ENCODE data around the gene RBM48. TPM values are rescaled to one million over a fixed set of nuclear protein-coding genes. Genes with fewer than 3 reads are reported as not detected.
A peak's percentile ranks its signal among the peaks of the same experiment; 100 is the strongest.

Gene RBM48
- total and polyA plus RNA-seq, 9 of the 15 experiments (the other 6 are each of a cell fraction or from before 2014, with no cell fraction given), result 9.9 to 35.1 (median 16.3) TPM

GRCh38 chr7:92527300-92528187 is 1.1 kb upstream of the RBM48 start (continued):
- TF ChIP-seq SAFB2 (IDR thresholded peaks at IDR 0.05; ENCODE audit: borderline replicate concordance, low read depth, low read length, severe bottlenecking) (no peak), CXXC5 (CRISPR knock-in tag; IDR thresholded peaks at IDR 0.05) (peak; percentile 65), TFAP4 (CRISPR knock-in tag; IDR thresholded peaks at IDR 0.05; ENCODE audit: borderline replicate concordance) (peak; percentile 73)

GRCh38 chr7:92528958-92529264 is 316 bp downstream of the RBM48 start:
- Histone ChIP-seq H3K79me2 (ENCODE audit: control insufficient read depth, insufficient read depth, low read length) (peaks cover 30% of the 10 kb centered on the region), H3K4me3 (peak overlapping the region; percentile 84), H3K4me2 (ENCODE audit: insufficient read depth, low read length) (peak overlapping the region; percentile 100), H3K9me3 (replicated peaks; ENCODE audit: control insufficient read depth, insufficient read depth, low read depth, low read length) (no peaks in the 10 kb centered on the region), H3K4me1 (replicated peaks in 1 of 2; ENCODE audit: control insufficient read depth in 2 of 2, insufficient read depth in 2 of 2, low read length in 2 of 2) (peaks cover 7 to 10% of the 10 kb centered on the region in 2 experiments; a peak in 3 of 5 replicates), H4K20me1 (replicated peaks; ENCODE audit: control insufficient read depth, insufficient read depth, low read length) (no peaks in the 10 kb centered on the region), H3K36me3 (ENCODE audit: control insufficient read depth, insufficient read depth, low read length) (peaks cover 42% of the 10 kb centered on the region), H3K9me1 (ENCODE audit: control insufficient read depth, insufficient read depth, low read length) (no peaks in the 10 kb centered on the region), H3K27ac (ENCODE audit: extremely low read depth, low read depth, low read length) (peak overlapping the region; percentile 98), H3K27me3 (ENCODE audit: control insufficient read depth in 2 of 2, insufficient read depth in 2 of 2, low read length in 2 of 2) (no peaks in the 10 kb centered on the region), H2AFZ (ENCODE audit: low read depth, low read length) (peak overlapping the region; percentile 99), H3K9ac (ENCODE audit: insufficient read depth in 1 of 2, low read depth in 2 of 2, low read length in 2 of 2) (peak overlapping the region; percentile 92 to 99)
- TSS peak; percentile 76 for BruUV-seq (replicated peaks)
- in situ Hi-C loops (cut with MboI), result no loop called here
- WGBS (ENCODE audit: insufficient coverage, low coverage, missing lambda C conversion rate), result under 1% methylated on average over 13 of the region's 13 CpGs
- CTCF ChIA-PET (ENCODE audit: low intra/inter-chr PET ratio), result interaction anchor here (0.5 to 0.8 kb wide), 2 partner anchors 62 to 112 kb away, joined by 3 to 6 read pairs; no protein-coding TSS in a partner anchor
- no peak for FAIRE-seq
- no peak; the same call in 2 of the 3 replicates for ATAC-seq
- no peak for DNase-seq (ENCODE audit: extremely low read depth in 1 of 4, low spot score in 3 of 4)
- POLR2A ChIA-PET, result interaction anchor here (0.5 to 2.0 kb wide), 18 partner anchors 9 to 703 kb away, joined by 3 to 11 read pairs (median 4); partner anchors contain the start of genes CYP51A1, FAM133B and VPS50
- intact Hi-C loops (cut with micrococcal nuclease), result loop anchor here (2.0 to 10.0 kb wide), 3 partner anchors 62 to 526 kb away; partner anchors contain the start of genes CDK6 and FAM133B
- TF ChIP-seq SIN3A (IDR thresholded peaks at IDR 0.05; ENCODE audit: borderline replicate concordance in 2 of 2, control insufficient read depth in 1 of 2, low read depth in 2 of 2, low read length in 2 of 2), result 0 out of 4 replicates have a peak, but pooled peaks of 1 of the 2 experiments have one; percentile 14
- TF ChIP-seq IFI16 (CRISPR knock-in tag; IDR thresholded peaks at IDR 0.05), result no peak
- no peak for TF ChIP-seq ATF1 (CRISPR knock-in tag; IDR thresholded peaks at IDR 0.05)
- TF ChIP-seq ATF1 (tag; IDR thresholded peaks at IDR 0.05), result peak; percentile 77
- TF ChIP-seq KLF16 (IDR thresholded peaks at IDR 0.05), result no peak
- TF ChIP-seq TCFL5 (CRISPR knock-in tag; conservative IDR thresholded peaks at IDR 0.05), result no peak
- TF ChIP-seq, protein P1, sequence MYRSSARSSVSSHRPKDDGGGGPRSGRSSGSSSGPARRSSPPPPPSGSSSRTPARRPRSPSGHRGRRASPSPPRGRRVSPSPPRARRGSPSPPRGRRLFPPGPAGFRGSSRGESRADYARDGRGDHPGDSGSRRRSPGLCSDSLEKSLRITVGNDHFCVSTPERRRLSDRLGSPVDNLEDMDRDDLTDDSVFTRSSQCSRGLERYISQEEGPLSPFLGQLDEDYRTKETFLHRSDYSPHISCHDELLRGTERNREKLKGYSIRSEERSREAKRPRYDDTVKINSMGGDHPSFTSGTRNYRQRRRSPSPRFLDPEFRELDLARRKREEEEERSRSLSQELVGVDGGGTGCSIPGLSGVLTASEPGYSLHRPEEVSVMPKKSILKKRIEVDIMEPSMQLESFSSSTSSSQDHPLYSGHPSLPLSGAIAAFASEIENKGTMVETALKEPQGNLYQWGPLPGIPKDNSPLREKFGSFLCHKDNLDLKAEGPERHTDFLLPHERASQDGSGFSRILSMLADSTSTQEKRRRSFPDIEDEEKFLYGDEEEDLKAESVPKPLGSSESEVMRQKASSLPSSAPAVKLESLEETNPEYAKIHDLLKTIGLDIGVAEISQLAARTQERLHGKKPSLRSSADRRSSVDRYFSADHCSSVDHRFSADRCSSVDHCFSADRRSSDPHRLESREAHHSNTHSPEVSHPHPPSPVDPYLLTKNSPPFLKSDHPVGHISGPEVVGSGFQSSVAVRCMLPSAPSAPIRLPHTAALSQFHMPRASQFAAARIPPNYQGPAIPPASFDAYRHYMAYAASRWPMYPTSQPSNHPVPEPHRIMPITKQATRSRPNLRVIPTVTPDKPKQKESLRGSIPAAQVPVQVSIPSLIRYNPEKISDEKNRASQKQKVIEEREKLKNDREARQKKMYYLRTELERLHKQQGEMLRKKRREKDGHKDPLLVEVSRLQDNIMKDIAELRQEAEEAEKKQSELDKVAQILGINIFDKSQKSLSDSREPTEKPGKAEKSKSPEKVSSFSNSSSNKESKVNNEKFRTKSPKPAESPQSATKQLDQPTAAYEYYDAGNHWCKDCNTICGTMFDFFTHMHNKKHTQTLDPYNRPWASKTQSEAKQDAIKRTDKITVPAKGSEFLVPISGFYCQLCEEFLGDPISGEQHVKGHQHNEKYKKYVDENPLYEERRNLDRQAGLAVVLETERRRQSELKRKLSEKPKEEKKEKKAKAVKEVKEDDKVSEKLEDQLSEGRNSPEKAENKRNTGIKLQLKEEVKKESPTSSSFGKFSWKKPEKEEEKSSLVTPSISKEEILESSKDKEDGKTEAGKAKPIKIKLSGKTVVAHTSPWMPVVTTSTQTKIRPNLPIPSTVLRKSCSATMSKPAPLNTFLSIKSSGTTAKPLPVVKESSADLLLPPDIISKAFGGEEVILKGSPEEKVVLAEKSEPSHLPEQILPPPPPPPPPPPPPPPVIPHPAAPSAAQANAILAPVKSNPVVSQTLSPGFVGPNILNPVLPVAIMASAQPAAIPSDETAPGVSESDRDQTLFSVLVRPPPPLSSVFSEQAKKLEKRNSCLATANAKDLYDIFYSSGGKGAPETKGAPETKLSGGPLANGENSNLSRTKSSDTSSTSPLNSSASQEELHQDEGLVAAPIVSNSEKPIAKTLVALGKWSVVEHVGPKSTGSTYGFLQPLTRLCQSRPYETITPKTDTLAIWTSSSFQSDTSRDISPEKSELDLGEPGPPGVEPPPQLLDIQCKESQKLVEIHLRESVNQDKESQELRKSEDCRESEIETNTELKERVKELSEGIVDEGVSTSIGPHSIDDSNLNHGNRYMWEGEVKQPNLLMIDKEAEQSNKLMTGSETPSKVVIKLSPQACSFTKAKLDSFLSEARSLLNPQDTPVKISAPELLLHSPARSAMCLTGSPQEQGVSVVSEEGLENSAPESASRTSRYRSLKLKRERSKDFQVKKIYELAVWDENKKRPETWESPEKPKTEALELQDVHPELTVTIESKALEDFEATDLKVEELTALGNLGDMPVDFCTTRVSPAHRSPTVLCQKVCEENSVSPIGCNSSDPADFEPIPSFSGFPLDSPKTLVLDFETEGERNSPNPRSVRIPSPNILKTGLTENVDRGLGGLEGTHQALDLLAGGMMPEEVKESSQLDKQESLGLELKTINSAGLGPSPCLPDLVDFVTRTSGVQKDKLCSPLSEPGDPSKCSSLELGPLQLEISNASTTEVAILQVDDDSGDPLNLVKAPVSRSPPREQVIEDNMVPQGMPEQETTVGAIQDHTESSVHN (IDR thresholded peaks at IDR 0.05; ENCODE audit: borderline replicate concordance in 1 of 2, low read depth in 1 of 2), result peak in 1 of 2 experiments; percentile 14; a peak in 2 of 4 replicates
